NOMO-1 treated with DMSO at 0.1 percent for 48 hours (cell line): Measurements from ENCODE around the gene AGAP4.
A peak's percentile ranks its signal among the peaks of the same experiment; 100 is the strongest.
"Not testable (repeated sequence)": the region's sequence is repeated elsewhere in the genome, so short reads cannot be mapped to it uniquely, and the experiment has no call there.

Experiments used
- DNase-seq: peaks from one replicate; lab custom pipeline; 2025; ENCODE audit not compliant: unreplicated experiment; lab: John Stamatoyannopoulos, UW

AGAP4 gene

DNA sequence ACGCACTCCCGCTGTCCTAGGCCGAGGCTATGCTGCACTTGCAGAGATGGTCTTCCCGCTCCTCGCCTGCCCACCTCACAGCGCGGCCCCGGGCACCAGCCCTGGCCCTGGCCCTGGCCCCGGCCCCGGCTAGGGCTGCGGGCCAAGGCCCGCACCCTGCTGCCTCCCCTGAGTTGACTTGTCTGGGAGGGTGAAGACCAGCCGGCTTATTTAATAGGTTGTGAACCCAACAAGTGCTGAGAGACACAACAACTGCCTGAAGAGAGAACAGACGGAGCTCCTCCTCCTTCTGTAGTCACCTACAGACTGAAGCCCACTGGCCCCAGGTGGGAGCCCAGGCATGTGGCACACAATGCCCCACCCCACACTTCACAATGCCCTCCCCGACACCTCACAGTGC, at the start of gene AGAP4:
Gene AGAP4, minus strand, starts transcription at position 101 of the 400 bp plus-strand sequence. CDS start 153 bp downstream, outside the sequence.
- not testable (repeated sequence) for DNase-seq

DNA sequence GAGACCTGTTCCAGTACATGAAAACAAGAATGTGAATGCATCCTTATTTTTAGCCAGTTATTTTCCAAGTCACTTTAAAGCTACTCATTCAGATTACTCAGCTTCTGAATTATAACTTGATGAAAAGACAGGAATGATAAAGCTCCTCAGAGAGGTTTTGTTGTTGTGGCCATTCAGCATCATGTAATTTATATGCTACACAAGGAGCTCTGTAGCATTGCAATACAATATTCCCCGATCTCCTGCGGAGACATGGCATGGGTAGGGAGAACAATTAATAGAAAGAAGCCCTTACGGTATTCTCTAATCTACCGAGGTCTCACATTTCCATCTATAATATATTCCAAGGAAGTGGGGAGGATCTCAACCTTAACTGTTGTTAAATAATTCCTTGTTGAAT, 43.4 kb upstream of the AGAP4 start:
- DNase-seq = not testable (repeated sequence)

DNA sequence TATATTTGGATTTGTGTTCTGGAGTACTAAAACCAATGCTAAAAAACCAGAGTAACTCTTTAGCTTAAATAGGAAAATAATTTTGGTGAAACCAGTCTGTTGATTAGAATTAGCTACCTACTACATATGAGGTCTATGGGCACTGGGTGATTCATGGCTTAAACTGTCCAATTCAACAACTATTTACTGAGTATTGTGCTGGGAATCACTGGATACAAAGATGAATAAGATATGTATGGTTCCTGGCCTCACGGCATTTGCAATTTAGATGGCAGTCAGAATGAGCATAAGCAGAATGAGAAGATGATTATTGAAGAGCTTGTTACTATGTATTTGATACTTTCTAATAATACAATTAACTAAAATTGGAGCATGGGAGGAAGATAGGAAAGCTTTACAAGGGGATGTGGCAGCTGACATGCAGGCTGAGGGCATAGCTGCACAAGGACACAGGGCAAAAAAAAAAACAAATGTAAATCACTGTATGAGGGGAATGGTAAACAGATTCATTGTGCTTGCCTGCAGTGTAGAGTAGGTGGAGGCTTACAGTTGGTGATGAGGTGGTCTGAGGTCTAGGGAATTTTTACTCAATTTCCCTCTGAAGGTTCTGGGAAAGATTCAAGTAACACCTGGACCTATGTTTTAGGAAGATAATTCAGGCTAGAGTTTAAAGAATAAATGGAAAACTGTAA, 42.4 kb upstream of the AGAP4 start:
- DNase-seq = not testable (repeated sequence)

DNA sequence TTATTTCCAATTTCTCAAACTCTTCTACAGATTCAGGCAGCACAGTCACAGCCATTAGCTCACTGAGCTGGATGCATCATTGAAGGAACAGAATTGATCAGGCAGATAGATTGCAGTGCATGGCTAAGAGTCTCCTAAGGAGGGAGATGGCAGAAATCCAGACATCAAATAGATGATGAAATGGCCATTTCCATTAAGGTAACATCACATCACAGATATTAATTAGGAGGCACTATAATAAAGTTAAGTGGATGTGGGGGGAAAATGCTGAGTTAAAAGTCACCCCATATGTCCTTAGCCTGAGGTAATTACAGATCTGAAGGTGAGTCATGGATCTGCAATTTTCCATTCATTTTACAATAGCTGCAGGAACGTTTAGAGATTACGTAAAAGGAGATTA, 35.6 kb upstream of the AGAP4 start:
- DNase-seq = not testable (repeated sequence)

DNA sequence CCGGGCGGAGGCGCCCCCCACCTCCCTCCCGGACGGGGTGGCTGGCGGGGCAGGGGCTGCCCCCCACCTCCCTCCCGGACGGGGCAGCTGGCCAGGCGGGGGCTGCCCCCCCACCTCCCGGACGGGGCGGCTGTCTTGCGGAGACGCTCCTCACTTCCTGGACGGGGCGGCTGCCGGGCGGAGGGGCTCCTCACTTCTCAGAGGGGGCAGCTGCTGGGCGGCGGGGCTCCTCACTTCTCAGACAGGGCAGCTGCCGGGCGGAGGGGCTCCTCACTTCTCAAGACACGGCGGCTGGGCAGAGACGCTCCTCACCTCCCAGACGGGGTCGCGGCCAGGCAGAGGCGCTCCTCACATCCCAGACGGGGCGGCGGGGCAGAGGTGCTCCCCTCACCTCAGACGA, 18.1 kb upstream of the AGAP4 start:
- DNase-seq = not testable (repeated sequence)

DNA sequence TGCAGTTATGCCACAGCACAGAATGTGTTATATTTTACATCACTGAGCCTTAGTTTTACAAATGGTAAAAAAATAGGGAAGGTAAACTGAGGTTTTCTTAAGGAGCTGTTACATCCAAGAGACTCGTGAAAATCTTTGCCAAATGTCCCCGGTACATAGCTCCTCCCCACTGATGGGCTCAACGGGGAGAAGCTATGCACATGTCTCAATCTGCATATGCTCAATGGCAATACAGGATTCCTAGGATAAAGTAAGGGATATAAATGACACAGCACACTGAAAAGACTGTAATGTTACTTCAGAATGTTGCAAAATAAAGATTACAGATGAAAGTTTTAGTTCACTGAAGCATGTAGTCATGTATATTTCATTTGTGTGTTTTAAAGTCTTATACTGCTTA, 17.0 kb upstream of the AGAP4 start:
- not testable (repeated sequence) for DNase-seq

DNA sequence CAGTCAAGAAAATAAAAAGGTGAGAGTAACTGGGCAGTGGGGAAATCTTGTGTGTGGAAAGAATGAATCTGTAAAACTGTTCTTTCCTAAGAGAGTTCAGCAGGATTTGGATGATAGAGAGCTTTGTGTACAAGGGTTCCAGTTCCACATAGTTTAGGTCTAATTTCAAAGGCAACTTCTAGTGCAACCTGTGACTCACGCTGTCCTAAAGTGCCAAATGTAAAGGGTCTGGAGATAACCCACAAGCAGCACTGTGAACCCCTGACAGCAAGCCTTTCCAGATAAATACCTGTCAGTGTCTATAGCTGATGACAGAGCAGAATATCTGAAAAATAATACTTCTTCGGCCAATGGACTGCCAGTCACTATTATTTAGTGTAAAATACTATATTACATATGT, 16.3 kb upstream of the AGAP4 start:
- DNase-seq = not testable (repeated sequence)

DNA sequence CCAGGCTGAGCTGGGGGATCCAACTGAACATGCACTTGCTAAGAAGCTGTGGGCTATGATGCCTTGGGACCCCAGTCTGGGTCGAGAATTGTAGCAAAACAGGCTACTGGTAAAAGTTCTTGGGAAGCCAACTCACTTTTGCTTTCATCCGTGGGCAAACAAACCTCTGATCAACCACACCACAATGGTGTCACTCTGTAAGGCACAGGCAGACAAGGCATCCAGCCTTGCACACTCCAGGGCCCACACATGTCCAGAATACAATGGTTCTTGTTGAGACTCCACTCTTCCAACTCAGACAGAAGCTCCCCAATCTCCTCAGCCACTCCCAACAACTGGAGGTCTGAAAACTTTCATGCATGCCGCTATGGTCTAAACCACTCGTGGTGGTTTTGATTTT, 10.6 kb upstream of the AGAP4 start:
- not testable (repeated sequence) for DNase-seq

DNA sequence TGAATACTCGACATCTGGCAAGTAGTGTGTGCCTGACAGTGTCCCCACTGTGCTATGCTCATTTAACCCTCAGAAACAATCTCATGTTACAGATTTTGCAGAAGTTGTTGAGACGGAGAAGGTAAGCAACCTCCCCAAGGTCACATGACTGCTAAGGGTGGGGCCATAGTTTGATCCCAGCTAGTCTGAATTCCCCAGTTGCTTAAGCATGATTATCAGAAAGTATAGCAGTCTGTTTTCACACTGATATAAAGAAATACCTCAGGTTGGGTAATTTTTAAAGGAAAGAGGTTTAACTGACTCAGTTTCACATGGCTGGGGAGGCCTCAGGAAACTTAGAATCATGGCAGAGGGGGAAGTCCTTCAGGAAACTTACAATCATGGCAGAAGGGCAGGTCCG, 1.2 kb upstream of the AGAP4 start:
- DNase-seq = peak; percentile 2

DNA sequence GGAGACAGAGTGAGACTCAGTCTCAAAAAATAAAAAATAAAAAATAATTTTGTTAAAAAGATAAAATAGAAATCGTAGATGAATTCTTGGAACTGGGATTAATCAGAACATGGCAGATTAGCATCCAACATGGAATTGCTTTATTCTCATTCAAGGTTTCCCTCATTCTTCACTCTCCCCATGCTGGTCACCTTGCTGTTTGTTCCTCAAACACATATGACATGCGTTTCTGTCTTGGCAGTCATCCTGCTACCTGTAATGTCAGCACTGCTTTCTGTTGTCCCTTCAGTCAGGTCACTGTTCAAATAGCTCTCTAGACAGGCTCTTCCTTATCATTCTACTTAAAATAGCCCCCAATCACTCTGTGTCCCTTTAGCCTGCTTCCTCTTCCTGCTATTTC, 24.4 kb downstream of the AGAP4 start:
- DNase-seq = not testable (repeated sequence)

DNA sequence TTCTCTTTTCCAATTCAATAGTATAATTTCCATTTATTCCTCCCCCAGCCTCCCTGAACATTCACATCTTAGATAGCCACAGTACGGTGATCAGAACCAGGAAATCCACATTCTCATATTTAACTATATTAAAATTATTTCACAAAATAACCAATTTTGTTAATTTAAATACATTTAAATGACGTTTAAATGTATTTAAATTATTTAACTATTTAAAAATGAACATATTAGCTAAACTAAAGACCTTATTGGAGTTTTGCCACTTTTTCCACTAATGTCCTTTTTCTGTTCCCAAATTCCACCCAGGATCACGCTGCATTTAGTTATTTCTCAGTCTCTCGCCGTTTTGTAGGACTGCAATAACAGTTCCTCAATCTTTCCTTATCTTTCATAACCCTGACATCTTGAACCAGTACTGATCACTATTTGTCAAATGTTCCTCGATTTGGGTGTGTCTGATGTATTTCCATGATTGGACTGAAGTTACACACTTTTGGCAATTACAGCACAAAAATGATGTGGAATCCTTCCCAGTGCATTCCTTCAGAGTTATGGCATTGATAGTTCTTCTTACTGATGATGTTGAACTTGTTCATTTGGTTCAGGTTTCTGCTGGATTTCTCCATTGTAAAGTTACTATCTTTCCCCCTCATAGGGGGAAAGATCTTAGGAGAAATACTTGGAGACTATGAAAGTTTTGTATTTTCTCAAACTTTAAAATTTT, 27.0 kb downstream of the AGAP4 start:
- DNase-seq = not testable (repeated sequence)

DNA sequence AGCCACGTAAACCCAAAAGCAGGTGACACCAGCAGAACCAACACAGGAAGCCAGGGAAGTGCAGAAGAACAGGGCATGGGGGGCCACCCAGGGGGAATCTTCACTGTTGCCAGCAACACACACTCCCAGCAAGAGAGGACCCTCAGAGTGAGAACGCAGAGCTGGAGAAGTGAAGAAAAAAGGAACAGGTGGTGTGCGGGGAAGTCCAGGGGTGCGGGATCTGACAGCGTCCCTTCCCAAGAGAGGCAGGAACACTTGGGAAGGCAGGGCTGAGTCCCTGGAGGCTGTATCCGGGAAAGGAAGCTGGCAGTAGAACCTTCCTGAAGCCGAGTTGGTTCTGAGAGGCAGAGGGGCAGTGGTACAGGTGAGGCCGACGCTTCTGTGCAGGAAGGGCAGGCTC, 27.7 kb downstream of the AGAP4 start:
- no peak for DNase-seq

DNA sequence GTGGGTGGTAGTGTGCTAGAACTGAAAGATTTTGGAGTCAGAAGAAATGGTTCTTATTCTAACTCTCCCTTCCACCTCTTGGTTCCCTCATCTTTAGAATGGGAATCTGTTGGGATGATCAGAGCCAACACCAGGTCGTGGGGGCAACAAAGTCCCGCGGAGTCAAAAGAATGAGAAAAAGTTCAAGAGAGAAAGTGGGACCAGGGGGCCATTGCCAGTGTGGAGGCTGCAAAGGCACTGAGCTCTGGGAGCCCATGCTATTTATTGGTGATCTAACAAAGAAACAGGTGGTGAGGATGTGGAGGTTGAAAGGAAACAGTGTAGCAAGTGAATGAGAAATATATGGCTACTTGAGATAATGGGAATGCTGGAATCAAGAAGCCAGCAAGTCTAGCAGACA, 29.4 kb downstream of the AGAP4 start:
- DNase-seq = no peak

DNA sequence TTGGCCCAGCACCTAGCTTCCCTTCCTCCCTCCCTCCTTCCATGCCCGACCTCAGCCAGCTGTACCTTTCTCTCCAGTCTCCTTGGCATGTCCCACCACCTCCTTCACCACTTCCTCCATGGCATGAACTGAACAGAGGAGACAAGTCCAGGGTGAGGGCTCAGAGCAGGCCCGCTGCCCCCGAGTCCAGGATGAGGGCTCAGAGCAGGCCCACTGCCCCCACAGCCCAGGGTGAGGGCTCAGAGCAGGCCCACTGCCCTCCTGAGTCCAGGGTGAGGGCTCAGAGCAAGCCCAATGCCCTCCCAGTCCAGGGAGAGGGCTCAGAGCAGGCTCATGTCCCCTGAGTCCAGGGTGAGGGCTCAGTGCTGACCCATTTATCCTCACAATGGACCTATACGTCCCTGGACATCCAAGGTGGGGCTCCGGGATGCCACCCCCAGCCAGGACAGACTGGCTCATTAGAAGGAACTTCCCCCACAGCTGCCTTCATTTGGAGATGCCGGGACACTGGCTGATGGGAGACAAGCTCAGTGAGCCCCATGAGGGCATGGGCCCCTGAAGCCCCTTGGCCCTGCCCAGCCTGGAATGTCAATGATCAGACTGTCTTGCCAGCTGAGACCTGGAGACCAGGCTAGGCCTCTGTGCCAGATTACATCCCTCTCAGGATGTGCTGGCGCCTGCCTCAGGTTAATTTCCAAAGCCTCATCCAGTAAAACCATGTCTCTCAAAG, 30.0 kb downstream of the AGAP4 start:
- DNase-seq = no peak

DNA sequence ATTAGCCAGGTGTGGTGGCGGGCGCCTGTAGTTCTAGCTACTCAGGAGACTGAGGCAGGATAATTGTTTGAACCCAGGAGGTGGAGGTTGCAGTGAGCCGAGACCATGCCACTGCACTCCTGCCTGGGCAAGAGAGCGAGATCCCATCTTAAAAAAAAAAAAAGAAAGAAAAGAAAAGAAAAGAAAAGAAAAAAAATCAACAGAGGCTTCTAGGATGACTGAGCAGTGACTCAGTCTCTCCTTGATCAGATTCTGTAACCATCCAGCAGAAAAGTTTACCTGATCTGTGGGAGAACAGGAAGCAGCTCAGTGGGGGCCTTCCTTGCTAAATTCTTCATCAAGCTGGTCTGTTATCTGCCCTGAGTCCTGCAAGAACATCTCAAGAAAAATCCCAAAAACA, 33.2 kb downstream of the AGAP4 start:
- DNase-seq = not testable (repeated sequence)

DNA sequence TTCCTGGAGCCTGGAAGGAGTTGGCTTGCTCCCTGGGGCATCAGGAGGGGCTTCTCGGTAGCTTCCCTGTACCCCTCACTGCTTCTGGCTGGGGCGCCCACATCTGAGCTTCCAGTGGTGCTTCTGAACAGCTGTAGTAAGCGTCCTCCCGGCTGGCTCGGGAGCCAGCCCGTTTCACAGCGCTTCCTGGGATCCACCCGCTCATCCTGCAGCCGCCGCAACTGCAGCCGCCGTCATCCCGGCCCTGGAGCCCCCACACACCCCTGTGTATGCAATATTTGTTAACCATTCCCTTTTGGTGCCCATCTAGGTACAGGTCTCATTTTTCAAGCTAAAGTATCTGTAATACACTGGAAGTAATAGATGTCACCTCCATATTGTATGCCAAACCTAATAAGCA, 34.3 kb downstream of the AGAP4 start:
- DNase-seq = not testable (repeated sequence)

DNA sequence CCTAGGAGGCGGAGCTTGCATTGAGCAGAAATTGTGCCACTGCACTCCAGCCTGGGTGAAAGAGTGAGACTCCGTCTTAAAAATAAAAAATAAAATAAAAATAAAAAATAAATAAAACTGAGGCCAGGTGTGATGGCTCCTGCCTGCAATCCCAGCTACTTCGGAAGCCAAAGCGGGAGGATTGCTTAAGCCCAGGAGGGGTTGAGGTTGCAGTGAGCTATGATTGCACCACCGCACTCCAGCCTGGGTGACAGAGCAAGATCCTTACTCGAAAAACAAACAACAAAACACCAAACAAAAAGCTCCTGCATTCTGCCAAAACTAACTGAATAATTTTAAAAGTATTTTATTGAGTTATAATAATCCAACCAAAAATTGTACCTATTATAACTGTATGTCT, 36.2 kb downstream of the AGAP4 start:
- no peak for DNase-seq

DNA sequence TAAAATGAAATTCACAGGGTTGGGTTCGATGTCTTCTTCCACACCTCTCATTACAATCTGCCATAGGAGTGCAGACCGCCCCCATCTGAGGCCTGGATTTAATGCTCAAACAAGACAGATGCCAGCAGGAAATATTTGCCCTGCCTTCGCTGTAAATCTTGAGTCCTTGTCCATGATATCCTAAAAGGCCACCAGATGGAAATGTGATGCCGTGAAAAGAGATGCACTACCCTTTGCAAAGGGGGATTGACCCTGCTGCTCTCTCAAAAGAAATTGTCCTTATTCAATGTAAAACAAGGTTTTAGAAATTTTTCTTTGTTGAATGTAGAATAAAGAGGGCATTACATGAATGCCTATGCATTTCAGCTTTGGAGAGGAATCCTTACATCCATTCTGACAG, 37.5 kb downstream of the AGAP4 start:
- no peak for DNase-seq

DNA sequence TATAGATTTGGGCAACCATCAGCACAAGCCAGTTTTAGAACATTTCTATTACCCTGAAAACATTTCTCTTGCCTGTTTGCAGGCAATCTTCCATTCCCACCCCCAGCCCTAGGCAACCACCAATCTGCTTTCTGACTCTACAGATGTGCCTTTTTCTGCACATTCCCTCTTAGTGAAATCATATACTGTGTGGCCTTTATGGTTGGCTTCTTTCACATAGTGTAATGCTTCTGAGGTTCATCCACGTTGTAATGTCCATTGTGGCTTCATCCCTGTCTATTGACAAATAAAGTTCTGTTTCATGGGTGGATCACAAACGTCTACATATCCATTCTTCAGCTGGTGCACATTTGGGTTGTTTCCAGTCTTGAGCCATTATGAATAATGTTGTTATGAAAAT, 42.3 kb downstream of the AGAP4 start:
- not testable (repeated sequence) for DNase-seq

DNA sequence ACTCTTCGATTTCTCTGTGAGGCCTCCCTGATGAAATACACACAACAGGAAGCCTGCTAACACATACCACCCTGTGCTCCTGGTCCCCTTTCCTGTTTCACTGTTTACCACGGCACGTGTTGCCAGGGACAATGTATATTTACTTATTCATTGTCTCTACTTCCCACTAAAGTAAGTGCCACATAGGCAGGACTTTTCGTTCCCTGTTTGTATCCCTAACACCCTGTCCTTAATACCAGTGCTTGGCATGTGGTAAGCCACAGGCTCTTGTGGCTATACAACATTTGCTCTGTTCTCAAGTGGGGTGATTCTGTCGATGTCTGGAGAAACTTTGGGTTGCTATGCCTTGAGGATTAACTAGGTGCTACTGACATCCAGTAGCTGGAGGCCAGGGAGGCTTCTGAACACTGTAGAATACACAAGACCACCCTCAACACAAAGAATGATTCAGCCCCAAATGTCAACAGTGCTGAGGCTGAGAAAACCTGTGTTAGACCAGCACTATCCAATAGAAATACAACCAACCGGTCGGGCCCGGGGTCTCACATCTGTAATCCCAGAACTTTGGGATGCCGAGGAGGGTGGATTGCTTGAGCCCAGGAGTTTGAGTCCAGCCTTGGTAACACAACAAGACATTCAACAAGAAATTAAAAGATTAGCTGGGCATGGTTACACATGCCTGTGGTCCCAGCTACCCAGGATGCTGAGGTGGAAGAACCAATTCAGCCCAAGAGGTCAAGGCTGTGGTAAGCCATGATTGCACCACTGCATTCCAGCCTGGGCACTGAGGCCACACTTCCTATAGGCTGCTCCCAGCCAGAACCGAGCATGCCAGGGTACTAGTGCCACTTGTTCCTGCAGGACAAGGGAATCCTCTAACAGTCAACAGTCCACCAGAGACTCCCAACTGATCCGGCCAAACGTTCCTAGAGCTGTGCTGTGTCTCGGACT, 44.0 kb downstream of the AGAP4 start:
- peak; percentile 3 for DNase-seq

DNA sequence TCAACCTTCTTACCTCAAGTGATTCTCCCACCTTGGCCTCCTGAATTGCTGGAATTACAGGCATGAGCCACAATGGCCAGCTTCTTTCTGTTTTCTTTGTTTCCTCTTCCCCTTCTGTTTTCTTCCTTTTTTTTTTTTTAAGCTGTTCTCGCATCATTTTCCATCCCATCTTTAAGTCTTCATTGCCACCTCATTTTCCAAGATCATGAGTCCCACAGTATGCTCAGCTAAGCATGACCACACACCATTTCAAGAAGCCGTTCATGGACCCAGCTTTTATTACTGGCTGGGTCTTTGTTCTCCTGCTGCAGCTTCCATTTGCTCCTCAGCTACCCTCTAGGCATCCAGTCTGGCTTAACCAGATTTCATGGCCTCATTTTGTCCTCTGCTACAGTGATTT, 52.5 kb downstream of the AGAP4 start:
- not testable (repeated sequence) for DNase-seq
